A549 treated with dexamethasone at 1 μM for 4 hours (cell line): ENCODE measurements around the gene OXCT1. TPM values are rescaled to one million over a fixed set of nuclear protein-coding genes. Genes with fewer than 3 reads are reported as not detected.

Experiments
- total RNA-seq: library from RNA; stranded (reverse); fragments of 200-300 nt; extraction: Qiagen RNA extraction; gene quantifications from 5 replicates; pipeline ENCODE4 v1.2.3, GENCODE V29; 2022

OXCT1 gene
- 2.5 to 3.6 TPM (median 2.9 TPM) in 5 replicates for total RNA-seq

GRCh38 chr5:41869724-41870626, at the start of gene OXCT1:
OXCT1 (minus strand) TSS chr5:41870425; CDS start chr5:41870358, 67 bp downstream.

GRCh38 chr5:41903892-41904799, 33.9 kb upstream of the OXCT1 start, which contains the start of gene RIMOC1:
RIMOC1 (plus strand) TSS chr5:41904344; CDS start chr5:41904368, 24 bp downstream.

Other genes with a start within 250 kb of the OXCT1 start
- 10.2 to 16.6 TPM (median 14.4 TPM) in 5 replicates for gene RIMOC1, start 33.9 kb upstream of the OXCT1 start, total RNA-seq
- gene FBXO4, start 54.9 kb upstream of the OXCT1 start, total RNA-seq = 5.4 to 7.7 TPM (median 7.1 TPM) in 5 replicates